ENCODE data around the gene RBM34.
"Not testable (repeated sequence)": the region's sequence is repeated elsewhere in the genome, so short reads cannot be mapped to it uniquely, and the experiment has no call there.

RBM34 gene

DNA sequence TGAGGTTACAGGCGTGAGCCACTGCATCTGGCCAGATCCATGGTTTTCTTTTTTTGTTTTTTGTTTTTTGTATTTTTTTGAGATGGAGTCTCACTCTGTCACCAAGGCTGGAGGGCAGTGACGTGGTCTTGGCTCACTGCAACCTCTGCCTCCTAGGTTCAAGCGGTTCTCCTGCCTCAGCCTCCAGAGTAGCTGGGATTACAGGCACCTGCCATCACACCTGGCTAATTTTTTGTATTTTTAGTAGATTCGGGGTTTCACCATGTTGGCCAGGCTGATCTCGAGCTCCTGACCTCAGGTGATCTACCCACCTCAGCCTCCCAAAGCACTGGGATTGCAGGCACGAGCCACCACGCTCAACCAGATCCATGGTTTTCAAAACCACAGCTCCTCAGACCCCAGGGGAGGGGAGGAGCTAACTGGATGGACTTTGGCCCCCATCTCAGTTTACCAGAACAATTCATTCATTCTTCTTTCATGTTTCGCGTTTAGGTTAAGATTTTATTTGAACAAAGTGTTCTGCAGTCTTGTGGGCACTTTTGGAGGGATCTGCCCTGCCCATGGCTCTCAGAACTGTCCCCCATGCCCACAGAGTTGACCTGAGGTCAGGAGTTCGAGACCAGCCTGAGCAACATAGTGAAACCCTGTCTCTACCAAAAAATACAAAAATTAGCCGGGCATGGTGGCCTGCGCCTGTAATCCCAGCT, 75.5 kb downstream of the RBM34 start:
- H3K9me3 Mint-ChIP-seq: not testable (repeated sequence)

More for the DNA sequence above, 75.5 kb downstream of the RBM34 start:
- not testable (repeated sequence) for H3K27ac Mint-ChIP-seq, H3K36me3 Mint-ChIP-seq, H3K4me3 Mint-ChIP-seq, DNase-seq
- CTCF ChIA-PET: interaction anchor here (1.1 to 1.2 kb wide), 2 partner anchors 586 to 601 kb away, joined by 3 to 5 read pairs; no protein-coding TSS in a partner anchor
- peaks cover 19% of the 10 kb centered on the region for H3K4me1 Mint-ChIP-seq
- peaks cover 11% of the 10 kb centered on the region for H3K27me3 Mint-ChIP-seq
